ENCODE data around the gene AMBRA1.

- TF ChIP-seq CTCF (IDR thresholded peaks at IDR 0.05) (peak; percentile 47 to 88 (median 76)), POLR2A (IDR thresholded peaks at IDR 0.05) (no peak)
Observed at GRCh38 chr11:46389450-46390330, 204.1 kb downstream of the AMBRA1 start.
